ENCODE measurements around the gene TRAPPC6A.

Gene TRAPPC6A, protein sequence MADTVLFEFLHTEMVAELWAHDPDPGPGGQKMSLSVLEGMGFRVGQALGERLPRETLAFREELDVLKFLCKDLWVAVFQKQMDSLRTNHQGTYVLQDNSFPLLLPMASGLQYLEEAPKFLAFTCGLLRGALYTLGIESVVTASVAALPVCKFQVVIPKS

DNA sequence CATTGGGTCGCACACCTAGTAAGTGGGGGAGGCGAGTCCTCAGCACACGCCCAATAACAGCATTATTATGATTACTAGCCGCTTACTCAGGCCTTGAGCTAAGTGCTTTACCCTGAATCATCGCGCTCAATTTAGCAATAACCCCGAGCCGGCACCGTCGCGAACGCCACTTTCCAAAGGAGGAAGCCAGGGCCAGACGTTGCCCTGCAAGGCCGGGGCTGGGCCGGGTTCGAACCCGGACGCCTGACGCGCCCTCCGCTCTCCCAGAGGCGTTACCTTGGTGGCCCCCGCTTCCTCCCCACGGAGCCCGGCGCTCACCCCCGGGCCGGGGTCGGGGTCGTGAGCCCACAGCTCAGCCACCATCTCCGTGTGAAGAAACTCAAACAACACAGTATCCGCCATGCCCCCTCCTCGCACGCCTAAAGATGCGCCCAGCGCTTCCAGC lies at the start of gene TRAPPC6A:
Gene TRAPPC6A, minus strand, starts transcription at position 421 of the 445 bp plus-strand sequence. Its CDS starts 19 bp downstream, at position 402.
- no peak for DNase-seq

DNA sequence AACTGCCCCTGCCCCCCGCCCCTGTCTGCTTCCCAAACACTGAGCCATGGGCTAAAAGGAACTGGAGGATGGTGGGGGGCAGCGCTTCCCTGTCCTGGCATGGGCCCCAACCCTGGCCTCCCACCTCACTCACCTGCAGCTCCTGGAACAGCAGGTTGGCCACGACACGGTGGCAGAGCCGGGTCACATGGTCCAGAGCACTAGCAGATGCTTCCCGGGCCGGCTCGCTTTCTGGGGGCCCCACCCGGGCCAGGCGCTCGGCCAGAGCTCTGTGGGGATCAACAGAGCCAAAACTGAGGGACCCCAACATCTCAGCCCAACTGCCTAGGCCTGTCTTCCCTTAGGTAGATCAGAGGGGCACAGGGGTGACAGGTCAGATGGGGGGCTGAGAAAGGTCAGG lies 46.6 kb upstream of the TRAPPC6A start:
- DNase-seq: no peak

DNA sequence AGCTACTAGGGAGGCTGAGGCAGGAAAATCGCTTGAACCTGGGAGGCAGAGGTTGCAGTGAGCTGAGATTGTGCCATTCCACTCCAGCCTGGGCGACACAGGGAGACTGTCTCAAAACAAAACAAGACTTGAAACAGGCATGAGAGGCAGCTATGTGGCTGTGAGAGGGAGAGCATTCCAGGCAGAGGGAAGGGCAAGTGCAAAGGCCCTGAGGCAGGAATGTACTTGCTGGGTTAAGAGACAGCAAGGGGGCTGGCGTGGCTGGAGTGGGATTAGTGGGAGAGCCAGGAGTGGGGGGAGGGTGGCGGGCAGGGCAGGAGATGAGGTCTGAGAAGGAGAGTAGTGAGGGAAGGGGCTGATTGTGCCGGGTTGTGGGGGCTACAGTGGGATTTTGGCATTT lies 45.8 kb upstream of the TRAPPC6A start:
- DNase-seq: no peak

- DNase-seq: no peak
Observed at GRCh38 chr19:45222724-45223123, 44.7 kb upstream of the TRAPPC6A start.

DNA sequence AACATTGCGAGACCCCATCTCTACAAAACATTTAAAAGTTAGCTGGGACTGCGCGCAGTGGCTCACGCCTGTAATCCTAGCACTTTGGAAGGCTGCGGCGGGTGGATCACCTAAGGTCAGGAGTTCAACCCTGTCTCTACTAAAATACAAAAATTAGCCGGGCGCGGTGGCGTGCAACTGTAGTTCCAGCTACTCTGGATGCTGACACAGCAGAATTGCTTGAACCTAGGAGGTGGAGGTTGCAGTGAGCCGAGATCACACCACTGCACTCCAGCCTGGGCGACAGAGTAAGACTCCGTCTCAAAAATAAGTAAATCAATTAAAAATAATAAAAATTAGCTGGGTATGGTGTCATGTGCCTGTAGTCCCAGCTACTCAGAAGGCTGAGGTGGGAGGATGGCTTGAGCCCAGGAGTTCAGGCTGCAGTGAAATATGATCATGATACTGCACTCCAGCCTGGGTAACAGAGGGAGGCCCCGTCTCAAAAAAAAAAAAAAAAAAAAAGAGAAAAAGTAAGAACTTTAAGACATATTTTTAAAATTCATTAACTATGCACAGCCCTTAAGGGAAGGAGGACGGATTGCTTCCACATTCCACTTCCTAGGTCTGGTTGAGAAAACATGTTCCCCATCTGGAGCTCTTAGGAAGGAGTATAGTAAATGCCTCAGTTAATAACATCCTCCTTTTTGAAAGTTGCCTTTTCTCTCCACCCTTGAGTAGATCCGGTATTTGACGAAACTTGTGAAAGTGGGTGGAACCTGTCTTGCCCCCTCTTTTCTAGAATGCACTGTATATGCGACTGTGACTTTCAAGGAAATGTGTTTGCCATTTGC lies 41.1 kb upstream of the TRAPPC6A start:
- no peak for DNase-seq

DNA sequence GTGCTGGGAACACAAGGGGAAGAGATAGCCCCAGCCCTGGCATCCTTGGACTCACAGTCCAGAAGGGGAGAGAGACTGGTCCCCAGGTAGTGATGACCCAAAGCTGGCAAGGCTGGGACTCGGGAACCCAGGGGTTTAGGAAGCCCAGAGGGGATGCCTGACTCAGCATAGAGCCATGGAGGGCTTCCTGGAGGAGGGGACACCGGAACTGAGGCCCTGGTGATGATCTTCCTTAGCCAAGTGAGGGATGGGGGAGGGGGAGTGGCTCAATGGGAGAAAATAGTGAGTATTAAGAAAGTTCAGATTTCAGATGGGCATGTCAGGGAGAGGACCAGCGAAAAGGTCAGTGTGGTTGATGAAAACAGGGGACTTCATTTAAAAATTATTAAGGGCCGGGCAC lies 40.4 kb upstream of the TRAPPC6A start:
- no peak for DNase-seq

- DNase-seq: no peak
Observed at GRCh38 chr19:45217957-45218334, 39.9 kb upstream of the TRAPPC6A start.

DNA sequence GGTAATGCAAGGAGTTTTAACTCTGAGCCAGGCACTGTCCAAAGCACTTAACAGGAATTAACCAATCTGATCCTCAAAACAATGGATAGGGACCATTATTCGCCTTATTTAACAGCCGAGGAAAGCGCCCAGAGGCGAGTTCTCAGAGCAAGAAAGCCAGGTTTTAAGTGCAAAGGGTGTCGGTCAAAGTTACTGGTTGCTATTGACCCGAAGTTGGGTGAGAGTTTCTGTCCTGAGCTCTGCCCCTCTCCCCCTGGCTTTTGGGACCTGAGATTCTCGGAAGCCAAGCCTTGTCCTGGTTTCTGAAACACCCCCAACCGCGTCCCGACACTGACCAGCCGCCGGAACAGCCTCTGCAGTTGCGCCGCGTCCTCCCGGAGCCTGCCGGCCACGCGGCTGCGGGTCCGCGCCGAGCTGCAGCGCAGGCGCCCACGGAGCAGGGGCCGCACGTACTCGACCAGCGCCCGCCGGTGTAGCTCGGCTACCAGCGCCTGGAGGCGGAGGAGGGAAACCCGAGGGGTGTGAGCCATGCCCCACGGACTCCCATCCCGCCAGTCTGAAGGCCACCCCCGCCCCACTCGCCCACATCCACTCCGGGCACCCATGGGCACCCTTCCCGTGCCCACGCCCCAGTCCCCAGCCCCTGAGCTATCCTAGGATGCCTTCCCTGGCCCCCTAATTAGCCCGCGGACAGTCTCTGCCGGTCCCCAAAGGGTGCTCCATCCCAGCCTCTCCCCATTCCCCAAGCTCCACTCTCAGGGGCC lies 39.3 kb upstream of the TRAPPC6A start:
- DNase-seq: no peak

GRCh38 chr19:45216667-45217066 lies 38.6 kb upstream of the TRAPPC6A start:
- DNase-seq: no peak

- DNase-seq: peak; percentile 65
Observed at GRCh38 chr19:45215391-45216191, 37.6 kb upstream of the TRAPPC6A start.

DNA sequence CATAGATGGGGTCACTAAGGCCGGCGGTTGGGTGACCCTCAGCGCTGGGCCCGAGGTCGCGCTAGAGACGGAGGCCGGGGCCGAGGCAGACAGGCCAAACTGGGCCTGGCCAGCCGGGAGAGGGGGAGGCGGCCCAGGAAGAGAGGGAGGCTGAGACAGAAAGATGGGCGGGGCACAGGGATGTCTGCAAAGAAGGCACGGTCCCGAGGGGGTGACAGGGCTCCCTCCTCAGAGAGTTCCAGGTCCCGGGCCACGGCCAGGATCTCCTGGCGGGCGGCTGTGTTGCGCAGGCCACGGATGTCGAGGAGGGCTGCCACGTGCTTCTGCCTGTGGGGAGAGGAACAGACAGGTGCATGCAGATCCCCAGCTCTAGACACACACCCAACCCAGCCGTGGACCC lies 35.0 kb upstream of the TRAPPC6A start:
- DNase-seq: no peak

DNA sequence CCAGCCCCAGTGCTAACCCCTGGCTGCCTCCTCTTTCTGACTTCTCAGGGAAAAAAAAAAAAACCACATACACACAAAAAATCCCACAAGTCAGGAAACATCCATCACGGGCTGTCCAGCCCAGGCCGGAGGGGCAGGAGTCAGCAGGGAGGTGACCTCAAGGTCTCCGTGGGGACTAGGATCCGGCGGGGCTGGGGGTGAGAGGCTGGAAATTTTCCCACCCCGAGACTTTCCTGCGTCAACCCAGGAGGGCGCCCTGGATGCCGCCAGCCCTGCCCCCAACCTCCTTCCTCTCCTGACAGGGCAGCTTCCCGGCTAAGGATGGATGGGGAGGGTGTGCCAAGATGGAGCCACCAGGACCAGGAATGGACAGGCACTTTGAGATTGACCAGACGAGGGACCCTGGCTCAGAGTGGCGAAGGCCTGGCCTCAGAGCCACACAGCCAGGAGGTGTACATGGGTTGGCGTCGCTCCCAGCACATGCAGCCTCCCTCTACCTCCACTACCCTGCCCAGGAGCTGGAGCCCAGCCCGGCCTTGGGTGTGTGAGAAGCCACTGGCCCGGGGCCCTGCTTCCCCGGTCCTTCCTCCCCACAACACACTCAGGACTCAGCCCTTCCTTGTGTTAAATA lies 33.8 kb upstream of the TRAPPC6A start:
- no peak for DNase-seq

- DNase-seq: no peak
Observed at GRCh38 chr19:45206328-45206727, 28.3 kb upstream of the TRAPPC6A start.

DNA sequence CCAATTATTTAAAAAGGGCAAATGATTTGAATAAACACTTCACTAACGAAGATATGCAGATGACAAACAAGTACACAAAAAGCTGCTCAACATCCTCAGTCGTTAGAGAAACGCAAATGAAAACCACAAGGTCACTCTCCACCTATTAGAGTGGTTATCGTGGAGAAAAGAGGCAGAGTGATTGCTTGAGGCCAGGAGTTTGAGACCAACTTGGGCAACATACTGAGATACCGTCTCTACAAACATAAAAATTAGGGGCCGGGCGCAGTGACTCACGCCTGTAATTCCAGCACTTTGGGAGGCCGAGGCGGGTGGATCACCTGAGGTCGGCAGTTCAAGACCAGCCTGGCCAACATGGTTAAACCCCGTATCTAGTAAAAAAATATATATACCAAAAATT lies 27.8 kb upstream of the TRAPPC6A start:
- DNase-seq: no peak

GRCh38 chr19:45202637-45203036 lies 24.6 kb upstream of the TRAPPC6A start:
- DNase-seq: no peak

DNA sequence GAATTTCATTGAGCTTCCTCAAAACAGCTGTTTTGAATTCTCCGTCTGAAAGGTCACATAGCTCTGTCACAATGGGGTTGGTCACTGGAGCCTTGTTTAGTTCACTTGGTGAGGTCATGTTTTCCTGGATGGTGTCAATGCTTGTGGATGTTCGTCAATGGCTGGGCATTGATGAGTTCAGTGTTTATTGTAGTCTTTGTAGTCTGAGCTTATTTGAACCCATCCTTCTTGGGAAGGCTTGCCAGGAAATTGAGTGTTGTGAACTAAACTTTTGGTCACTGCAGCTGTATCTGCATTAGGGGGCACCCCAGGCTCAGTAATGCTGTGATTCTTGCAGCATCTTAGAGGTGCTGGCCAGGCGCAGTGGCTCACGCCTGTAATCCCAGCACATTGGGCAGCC lies 22.5 kb upstream of the TRAPPC6A start:
- peak; percentile 42 for DNase-seq

DNA sequence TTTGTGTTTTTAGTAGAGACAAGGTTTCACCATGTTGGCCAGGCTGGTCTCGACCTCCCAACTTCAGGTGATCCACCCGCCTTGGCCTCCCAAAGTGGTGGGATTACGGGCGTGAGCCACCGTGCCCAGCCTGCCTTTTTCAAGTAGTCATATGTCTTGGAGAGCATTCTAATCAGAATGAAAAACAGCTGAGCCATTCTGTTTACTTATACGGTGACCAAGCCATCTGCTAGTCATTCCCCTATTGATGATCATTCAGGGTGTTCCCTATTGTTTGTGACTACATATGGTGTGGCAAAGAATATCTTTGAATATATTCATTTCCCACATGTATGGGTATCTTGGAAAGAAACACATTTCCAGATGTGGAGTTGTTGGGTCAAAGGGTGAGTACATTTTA lies 17.7 kb upstream of the TRAPPC6A start:
- peak; percentile 39 for DNase-seq

DNA sequence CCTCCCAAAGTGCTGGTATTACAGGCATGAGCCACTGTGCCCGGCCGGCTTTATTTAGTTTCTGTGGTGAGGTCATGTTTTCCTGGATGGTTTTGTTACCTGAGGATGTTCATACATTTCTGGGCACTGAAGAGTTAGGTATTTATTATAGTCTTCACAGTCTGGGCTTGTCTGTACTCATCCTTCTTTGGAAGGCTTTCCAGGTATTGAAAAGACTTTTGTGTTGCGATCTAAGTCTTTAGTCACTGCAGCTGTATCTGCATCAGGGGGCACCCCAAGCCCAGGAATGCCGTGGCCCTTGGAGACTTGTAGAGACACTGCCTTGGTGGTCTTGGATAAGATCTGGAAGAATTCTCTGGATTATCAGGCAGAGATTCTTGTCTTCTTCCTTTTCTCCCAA lies 13.3 kb upstream of the TRAPPC6A start:
- no peak for DNase-seq

- no peak for DNase-seq
Observed at GRCh38 chr19:45189971-45190370, 11.9 kb upstream of the TRAPPC6A start.

GRCh38 chr19:45187421-45188100 lies 9.5 kb upstream of the TRAPPC6A start:
- peak; percentile 62 for DNase-seq

GRCh38 chr19:45186509-45187334 lies 8.7 kb upstream of the TRAPPC6A start:
- peak; percentile 58 for DNase-seq
